ENCODE data around the gene PIP5K1B.
"Not testable (repeated sequence)": the region's sequence is repeated elsewhere in the genome, so short reads cannot be mapped to it uniquely, and the experiment has no call there.

Gene PIP5K1B

GRCh38 chr9:69049094-69049493, 344.1 kb downstream of the PIP5K1B start:
- H3K27ac ChIP-seq, result no peak overlapping the region
- TF ChIP-seq, protein P1, sequence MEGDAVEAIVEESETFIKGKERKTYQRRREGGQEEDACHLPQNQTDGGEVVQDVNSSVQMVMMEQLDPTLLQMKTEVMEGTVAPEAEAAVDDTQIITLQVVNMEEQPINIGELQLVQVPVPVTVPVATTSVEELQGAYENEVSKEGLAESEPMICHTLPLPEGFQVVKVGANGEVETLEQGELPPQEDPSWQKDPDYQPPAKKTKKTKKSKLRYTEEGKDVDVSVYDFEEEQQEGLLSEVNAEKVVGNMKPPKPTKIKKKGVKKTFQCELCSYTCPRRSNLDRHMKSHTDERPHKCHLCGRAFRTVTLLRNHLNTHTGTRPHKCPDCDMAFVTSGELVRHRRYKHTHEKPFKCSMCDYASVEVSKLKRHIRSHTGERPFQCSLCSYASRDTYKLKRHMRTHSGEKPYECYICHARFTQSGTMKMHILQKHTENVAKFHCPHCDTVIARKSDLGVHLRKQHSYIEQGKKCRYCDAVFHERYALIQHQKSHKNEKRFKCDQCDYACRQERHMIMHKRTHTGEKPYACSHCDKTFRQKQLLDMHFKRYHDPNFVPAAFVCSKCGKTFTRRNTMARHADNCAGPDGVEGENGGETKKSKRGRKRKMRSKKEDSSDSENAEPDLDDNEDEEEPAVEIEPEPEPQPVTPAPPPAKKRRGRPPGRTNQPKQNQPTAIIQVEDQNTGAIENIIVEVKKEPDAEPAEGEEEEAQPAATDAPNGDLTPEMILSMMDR (conservative IDR thresholded peaks at IDR 0.05), result no peak

DNA sequence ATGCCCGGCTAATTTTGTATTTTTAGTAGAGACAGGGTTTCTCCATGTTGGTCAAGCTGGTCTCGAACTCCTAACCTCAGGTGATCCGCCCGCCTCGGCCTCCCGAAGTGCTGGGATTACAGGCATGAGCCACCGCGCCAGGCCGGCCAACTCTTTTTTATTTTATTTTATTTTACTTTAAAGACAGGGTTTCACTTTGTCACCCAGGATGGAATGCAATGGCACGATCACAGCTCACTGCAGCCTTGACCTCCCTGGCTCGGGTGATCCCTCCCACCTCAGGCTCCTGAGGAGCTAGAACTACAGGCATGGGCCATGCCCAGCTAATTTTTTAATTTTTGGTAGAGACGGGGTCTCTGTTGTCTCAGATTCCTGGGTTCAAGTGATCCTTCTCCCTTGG, 345.9 kb downstream of the PIP5K1B start:
- not testable (repeated sequence) for H3K27ac ChIP-seq

DNA sequence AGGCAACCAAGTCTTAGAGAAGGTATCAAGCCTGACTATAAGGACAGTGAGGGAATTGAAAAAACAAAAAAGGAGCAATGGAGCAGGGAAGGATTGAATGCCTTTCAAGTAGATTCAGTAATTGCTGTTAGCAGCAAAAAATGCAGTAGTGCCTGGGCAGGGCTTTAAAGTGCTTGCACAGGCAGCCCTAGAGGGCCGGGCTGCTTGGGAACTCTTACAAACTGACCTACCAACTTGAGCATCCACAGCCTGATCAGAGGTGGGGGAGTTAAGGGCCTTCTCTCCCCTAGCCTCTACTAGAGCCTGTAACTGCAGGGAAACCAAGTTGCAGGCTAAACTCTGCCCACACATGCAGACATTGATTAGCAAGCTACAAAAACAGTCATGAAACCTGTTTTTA, 349.9 kb downstream of the PIP5K1B start:
- TF ChIP-seq, protein P1 (conservative IDR thresholded peaks at IDR 0.05), result no peak
- H3K27ac ChIP-seq, result no peak overlapping the region

GRCh38 chr9:69056191-69056815, 351.3 kb downstream of the PIP5K1B start:
- TF ChIP-seq, protein P1 (conservative IDR thresholded peaks at IDR 0.05), result no peak
- no peak overlapping the region for H3K27ac ChIP-seq

DNA sequence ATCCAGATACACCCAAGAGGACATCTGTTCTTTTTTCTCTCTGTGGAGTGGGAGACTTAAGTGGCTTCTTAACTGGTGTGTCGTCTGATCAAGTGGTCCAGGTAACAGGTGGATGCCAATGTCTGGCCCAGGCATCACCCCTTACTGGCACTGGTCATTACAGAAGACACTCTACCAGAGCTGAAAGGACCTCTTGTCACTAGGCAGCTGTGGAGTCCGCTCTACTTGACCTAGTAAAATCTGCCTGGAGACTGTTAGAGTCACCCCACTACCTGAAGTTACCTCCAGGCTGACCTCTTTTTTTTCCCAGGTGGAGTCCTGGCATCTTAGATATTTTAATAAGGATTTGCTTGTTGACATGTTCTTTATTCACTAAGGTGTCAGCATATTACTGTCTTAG, 353.1 kb downstream of the PIP5K1B start:
- no peak overlapping the region for H3K27ac ChIP-seq
- TF ChIP-seq, protein P1 (conservative IDR thresholded peaks at IDR 0.05), result no peak
